ENCODE measurements around the gene TVP23B.
"Not testable (repeated sequence)": the region's sequence is repeated elsewhere in the genome, so short reads cannot be mapped to it uniquely, and the experiment has no call there.

TVP23B gene

DNA sequence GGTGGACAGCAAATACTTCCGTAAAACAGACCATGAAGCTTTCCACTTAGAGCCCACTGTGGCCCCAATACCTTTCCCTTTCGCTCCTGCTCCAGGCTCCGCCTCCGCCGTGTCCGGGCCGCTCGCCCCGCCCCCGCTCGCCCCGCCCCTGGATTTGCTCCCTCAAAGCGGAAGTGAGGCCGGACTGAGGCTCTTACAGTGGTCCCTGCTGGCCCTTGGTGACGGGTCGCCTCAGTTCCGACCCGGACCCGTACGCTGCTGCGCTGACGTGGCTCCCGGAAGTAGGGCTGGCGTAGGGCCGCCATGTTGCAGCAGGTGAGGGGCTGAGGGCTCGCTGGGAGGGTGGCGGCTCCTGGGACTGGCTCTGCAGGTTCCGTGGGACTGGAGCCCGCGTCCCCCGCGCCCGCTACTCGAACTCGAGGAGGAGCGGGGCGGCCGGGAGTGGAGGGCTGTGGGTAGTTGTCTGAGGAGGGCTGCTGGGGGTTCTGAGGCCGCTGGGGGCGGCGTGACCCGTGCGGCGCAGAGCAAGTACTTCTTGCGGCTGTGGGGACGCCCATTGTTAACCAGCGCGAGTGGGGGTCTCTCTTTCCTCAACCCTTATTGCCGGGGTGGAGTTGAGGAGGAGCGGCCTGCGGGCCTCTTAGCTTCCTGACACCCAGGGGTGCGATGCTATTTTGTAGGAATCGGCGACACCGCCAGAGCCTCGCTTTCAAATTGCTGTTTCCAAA, at the start of gene TVP23B:
TVP23B (plus strand) TSS at position 193 of the 728 bp plus-strand sequence; CDS start at position 304, 111 bp downstream.
- DNase-seq (ENCODE audit: low read depth) = peak; percentile 77

- DNase-seq (ENCODE audit: low read depth) = not testable (repeated sequence)
Observed at GRCh38 chr17:18732438-18732837, 48.5 kb upstream of the TVP23B start.

GRCh38 chr17:18733350-18733749, 47.6 kb upstream of the TVP23B start:
- not testable (repeated sequence) for DNase-seq (ENCODE audit: low read depth)

- DNase-seq (ENCODE audit: low read depth) = peak; percentile 16
Observed at GRCh38 chr17:18739616-18740391, 41.2 kb upstream of the TVP23B start.

DNA sequence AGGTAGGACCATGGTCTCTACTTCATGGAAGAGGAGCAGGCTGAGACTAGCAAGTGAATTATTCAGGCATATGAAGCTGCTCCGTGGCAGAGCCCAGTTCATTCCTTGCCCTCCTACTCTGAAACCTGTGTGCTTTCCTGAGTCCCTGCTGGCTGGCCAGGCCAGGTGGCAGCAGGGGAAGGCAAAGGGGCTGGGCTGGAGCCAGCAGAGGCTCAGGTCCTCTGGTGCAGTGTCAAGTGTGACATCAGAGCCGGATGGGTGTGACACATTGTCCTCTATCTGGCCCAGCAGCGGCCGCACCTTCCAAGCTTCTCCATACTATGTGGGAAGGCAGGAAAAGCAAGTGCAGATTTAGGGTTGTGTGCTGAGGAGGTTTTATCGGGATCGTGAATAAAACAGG, 39.8 kb upstream of the TVP23B start:
- not testable (repeated sequence) for DNase-seq (ENCODE audit: low read depth)

GRCh38 chr17:18743699-18744421, 37.1 kb upstream of the TVP23B start, which contains the start of gene FBXW10:
TSS of gene FBXW10 (plus strand) at chr17:18744054. CDS start at chr17:18744245, 191 bp downstream.
- not testable (repeated sequence) for DNase-seq (ENCODE audit: low read depth)

- not testable (repeated sequence) for DNase-seq (ENCODE audit: low read depth)
Observed at GRCh38 chr17:18744726-18745125, 36.3 kb upstream of the TVP23B start.

DNA sequence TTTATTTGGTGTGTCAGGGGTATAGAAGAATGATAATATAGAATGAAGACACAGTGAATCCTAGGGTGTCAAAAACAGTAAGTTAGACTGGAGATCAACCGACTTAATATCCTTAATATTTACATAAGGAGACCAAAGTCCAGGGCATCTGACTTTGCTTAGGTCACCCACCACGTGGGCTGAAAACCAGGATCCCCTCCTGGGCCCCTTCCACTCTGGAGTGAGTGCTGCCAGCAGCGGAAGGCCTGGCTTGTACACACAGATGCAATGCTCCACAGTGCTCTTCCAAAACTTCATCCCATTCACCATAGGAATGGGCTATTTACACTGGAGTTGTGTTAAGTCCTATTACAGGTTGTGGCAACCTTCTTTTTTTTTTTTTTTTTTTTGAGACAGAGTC, 34.4 kb upstream of the TVP23B start:
- DNase-seq (ENCODE audit: low read depth) = not testable (repeated sequence)

DNA sequence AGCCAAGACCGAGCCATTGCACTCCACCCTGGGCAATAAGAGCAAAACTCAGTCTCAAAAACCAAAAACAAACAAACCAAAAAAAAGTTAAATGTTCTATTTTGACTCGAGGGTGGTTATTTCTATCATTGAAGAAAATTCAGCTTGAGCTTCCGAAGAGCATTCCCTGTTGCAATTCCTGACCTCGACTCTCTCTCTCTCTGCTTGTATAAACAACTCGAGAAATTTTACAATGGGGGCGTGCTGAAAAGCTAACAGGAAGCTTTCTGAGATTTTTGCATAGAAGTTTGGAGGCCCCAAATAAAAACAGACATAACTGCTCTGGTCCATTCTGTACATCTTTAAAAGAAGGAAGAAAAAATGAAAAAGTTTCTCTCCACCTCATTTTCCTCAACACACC, 33.5 kb upstream of the TVP23B start:
- DNase-seq (ENCODE audit: low read depth) = not testable (repeated sequence)

- DNase-seq (ENCODE audit: low read depth) = not testable (repeated sequence)
Observed at GRCh38 chr17:18750242-18750641, 30.7 kb upstream of the TVP23B start.

- DNase-seq (ENCODE audit: low read depth) = not testable (repeated sequence)
Observed at GRCh38 chr17:18753829-18754409, 27.1 kb upstream of the TVP23B start.

- DNase-seq (ENCODE audit: low read depth) = not testable (repeated sequence)
Observed at GRCh38 chr17:18755969-18756368, 25.0 kb upstream of the TVP23B start.

DNA sequence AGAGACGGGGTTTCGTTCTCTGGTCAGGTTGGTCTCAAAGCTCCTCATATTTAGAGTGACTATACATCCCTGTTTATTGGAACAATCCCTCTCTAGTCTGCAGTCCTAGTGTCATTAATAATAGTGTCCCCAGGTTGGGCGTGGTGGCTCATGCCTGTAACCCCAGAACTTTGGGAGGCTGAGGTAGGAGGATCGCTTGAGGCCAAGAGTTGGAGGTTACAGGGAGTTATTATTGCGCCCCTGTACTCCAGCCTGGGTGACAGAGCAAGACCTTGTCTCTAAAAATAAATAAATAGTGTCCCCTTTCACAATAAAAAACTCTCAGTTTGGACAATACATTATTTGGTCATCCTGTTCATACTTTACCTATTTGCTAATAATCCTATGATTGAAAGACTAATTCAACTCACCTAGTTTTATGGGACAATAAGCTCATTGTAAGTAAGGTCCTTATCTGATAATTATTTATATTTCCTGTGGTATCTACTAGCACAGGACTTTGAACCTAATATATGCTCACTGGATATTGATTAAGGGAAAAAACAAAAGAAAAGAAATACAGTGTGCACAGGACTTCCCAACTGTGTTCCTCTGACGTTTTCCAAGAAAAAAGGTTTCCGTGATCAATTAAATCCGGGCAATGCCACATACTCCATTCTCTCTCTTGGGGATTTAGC, 23.5 kb upstream of the TVP23B start:
- DNase-seq (ENCODE audit: low read depth) = not testable (repeated sequence)

- DNase-seq (ENCODE audit: low read depth) = not testable (repeated sequence)
Observed at GRCh38 chr17:18758344-18758743, 22.6 kb upstream of the TVP23B start.

- not testable (repeated sequence) for DNase-seq (ENCODE audit: low read depth)
Observed at GRCh38 chr17:18760221-18760620, 20.8 kb upstream of the TVP23B start.

- DNase-seq (ENCODE audit: low read depth) = not testable (repeated sequence)
Observed at GRCh38 chr17:18770572-18770971, 10.4 kb upstream of the TVP23B start.

GRCh38 chr17:18771066-18771465, 9.9 kb upstream of the TVP23B start:
- DNase-seq (ENCODE audit: low read depth) = not testable (repeated sequence)

- DNase-seq (ENCODE audit: low read depth) = no peak
Observed at GRCh38 chr17:18772471-18772870, 8.5 kb upstream of the TVP23B start.

DNA sequence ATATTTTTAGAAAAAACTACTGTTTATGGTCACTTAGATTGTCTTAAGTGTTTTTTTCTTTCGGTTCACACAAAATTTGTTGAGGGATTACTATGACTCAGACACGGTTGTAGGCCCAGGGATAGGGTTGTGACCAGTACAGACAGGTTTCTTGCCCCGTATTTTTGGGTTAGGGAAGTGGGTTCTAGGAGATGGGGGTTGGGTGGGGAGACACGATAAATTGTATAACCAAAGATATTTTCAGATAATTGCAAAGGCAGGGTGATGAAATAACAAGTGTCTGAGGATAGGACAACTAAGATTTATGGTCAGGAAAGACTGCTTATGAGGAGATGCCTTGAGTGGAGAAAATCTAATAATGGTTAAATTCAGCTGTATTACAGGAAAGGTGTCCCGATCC, 822 bp downstream of the TVP23B start:
- DNase-seq (ENCODE audit: low read depth) = not testable (repeated sequence)

DNA sequence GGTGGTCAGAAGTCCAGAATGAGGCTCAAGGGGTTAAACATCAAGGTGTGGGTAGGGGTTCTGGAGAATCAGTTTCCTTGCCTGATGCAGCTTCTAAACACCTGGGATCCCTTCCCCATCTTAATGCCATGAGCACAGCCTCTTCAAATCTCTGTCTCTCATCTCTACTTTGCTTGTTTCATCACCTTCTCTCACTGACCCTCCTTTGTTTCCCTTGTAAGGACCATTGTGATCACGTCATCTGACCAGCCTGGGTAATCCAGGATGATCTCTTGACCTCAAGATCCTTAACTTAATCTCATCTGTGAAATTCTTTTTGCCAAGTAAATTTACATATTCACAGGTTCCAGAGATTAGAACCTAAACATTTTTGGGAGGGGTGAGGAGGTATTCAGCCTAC, 5.0 kb downstream of the TVP23B start:
- DNase-seq (ENCODE audit: low read depth) = not testable (repeated sequence)

GRCh38 chr17:18786890-18787289, 5.9 kb downstream of the TVP23B start:
- DNase-seq (ENCODE audit: low read depth) = not testable (repeated sequence)

All from stromal cell of bone marrow (primary cell).